A673 (cell line): ENCODE results near the gene HTR1B.

Experiments
- CTCF ChIP-seq: fragments of 300-800, 200-600 bp; sonication (generic); conservative IDR thresholded peaks from 2 replicates; pipeline ENCODE4 v1.5.1; 2017; ENCODE audit warnings: low read depth, mild to moderate bottlenecking, antibody characterized with exemption, low read length, moderate library complexity, mixed read lengths
- EZH2 ChIP-seq: fragments of 200-600 bp; sonication (generic); IDR thresholded peaks from 2 replicates; pipeline ENCODE4 v1.6.1; 2017; ENCODE audit warnings: borderline replicate concordance, low read depth, mild to moderate bottlenecking, mixed read lengths, antibody characterized with exemption, low read length; ENCODE audit not compliant: poor library complexity, severe bottlenecking

GRCh38 chr6:77468939-77469338 is 5.6 kb upstream of the HTR1B start:
- no peak for TF ChIP-seq CTCF
- TF ChIP-seq EZH2, result no peak
